Measurements from ENCODE around the gene FPGT.

DNA sequence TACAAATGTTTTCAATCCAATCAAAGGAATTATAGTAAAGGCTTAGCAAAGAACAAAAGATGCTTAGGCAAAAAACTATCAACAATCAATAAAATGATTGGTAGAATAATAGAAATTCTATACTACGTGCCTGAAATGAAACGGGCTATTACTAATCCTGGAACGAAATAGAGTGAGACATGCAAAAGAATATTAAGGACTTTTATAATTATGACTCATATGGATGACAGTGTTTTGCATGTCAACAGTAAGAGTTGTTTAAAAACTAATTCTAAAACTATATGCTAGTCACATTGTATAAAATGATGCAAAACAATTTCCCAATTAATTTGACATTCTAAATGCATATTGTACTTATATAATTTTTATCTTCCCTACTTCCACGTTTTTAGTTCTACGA, 35.7 kb upstream of the FPGT start:
- no peak for TF ChIP-seq CTCF (IDR thresholded peaks at IDR 0.05)
- no peak for TF ChIP-seq POLR2AphosphoS5 (IDR thresholded peaks at IDR 0.05)
